HepG2 (cell line): ENCODE results near the gene SHISA5. TPM values are rescaled to one million over a fixed set of nuclear protein-coding genes. Genes with fewer than 3 reads are reported as not detected.

Experiments used
- ARHGAP35 ChIP-seq: sonication (generic); formaldehyde crosslinking; IDR thresholded peaks from 2 replicates; pipeline ENCODE4 v1.9.0; 2022; ENCODE audit warnings: mild to moderate bottlenecking, inconsistent platforms, moderate library complexity, missing genetic modification reagents, borderline replicate concordance
- GABPA ChIP-seq, 2 experiments: IDR thresholded peaks; 2 replicates each; pipeline ENCODE4 v1.6.1; 2011 to 2016; ENCODE audit warnings: low read depth in 2 of 2, low read length in 1 of 2, missing biosample characterization in 1 of 2, missing genetic modification characterization in 1 of 2
- HHEX ChIP-seq: IDR thresholded peaks from 2 replicates; pipeline ENCODE4 v1.6.1; 2016; ENCODE audit warnings: control low read depth
- IKZF4 ChIP-seq: sonication (generic); formaldehyde crosslinking; IDR thresholded peaks from 2 replicates; pipeline ENCODE4 v1.5.1; 2020; ENCODE audit warnings: borderline replicate concordance, mild to moderate bottlenecking, low read depth, missing genetic modification reagents; ENCODE audit errors: not compliant biosample characterization
- JUND ChIP-seq: sonication (generic); formaldehyde crosslinking; IDR thresholded peaks from 2 replicates; pipeline ENCODE4 v1.8.0; 2022; ENCODE audit warnings: mild to moderate bottlenecking, missing genetic modification reagents
- MAFF ChIP-seq: IDR thresholded peaks from 2 replicates; pipeline ENCODE4 v1.6.1; 2011; ENCODE audit warnings: low read depth, low read length, improper control_type of control experiment
- MED1 ChIP-seq: sonication (generic); formaldehyde crosslinking; IDR thresholded peaks from 2 replicates; pipeline ENCODE4 v1.4.0; 2020; ENCODE audit warnings: missing genetic modification reagents
- PHF8 ChIP-seq: sonication (generic); formaldehyde crosslinking; IDR thresholded peaks from 2 replicates; pipeline ENCODE4 v1.5.0; 2020; ENCODE audit warnings: missing genetic modification reagents
- PPARG ChIP-seq: conservative IDR thresholded peaks from 2 replicates; pipeline ENCODE4 v1.6.1; 2016; ENCODE audit warnings: missing biosample characterization, missing genetic modification reagents
- RBFOX2 ChIP-seq: fragments of 200-400 bp; formaldehyde crosslinking; IDR thresholded peaks from 2 replicates; pipeline ENCODE4 v1.6.1; 2017; ENCODE audit warnings: low read depth, mild to moderate bottlenecking, low read length
- TBX3 ChIP-seq: fragments of 450-650 bp; IDR thresholded peaks from 2 replicates; pipeline ENCODE4 v1.6.1; 2017; ENCODE audit warnings: antibody characterized with exemption, mild to moderate bottlenecking, inconsistent platforms, borderline replicate concordance
- ZBTB20 ChIP-seq: sonication (generic); formaldehyde crosslinking; IDR thresholded peaks from 2 replicates; pipeline ENCODE4 v1.8.1; 2023; ENCODE audit warnings: missing genetic modification reagents, low read depth, mild to moderate bottlenecking, borderline replicate concordance
- ZBTB7B ChIP-seq: sonication (generic); formaldehyde crosslinking; IDR thresholded peaks from 2 replicates; pipeline ENCODE4 v1.4.0; 2020; ENCODE audit warnings: missing genetic modification reagents
- ZFAT ChIP-seq: sonication (generic); formaldehyde crosslinking; conservative IDR thresholded peaks from 2 replicates; pipeline ENCODE4 v1.8.1; 2023; ENCODE audit warnings: missing genetic modification reagents, inconsistent platforms
- ZMYM4 ChIP-seq: sonication (generic); formaldehyde crosslinking; IDR thresholded peaks from 2 replicates; pipeline ENCODE4 v1.8.1; 2023; ENCODE audit warnings: mild to moderate bottlenecking, missing genetic modification reagents
- ZNF12 ChIP-seq: sonication (generic); formaldehyde crosslinking; IDR thresholded peaks from 2 replicates; pipeline ENCODE4 v1.5.0; 2020; ENCODE audit warnings: missing genetic modification reagents
- ZNF205 ChIP-seq: IDR thresholded peaks from 2 replicates; pipeline ENCODE4 v1.6.1; 2018; ENCODE audit warnings: missing biosample characterization, missing genetic modification reagents
- ZNF781 ChIP-seq: sonication (generic); formaldehyde crosslinking; IDR thresholded peaks from 2 replicates; pipeline ENCODE4 v1.5.1; 2020; ENCODE audit warnings: borderline replicate concordance, mild to moderate bottlenecking, missing genetic modification reagents; ENCODE audit errors: not compliant biosample characterization
- ZNF883 ChIP-seq: sonication (generic); formaldehyde crosslinking; IDR thresholded peaks from 2 replicates; pipeline ENCODE4 v1.5.1; 2020; ENCODE audit warnings: mild to moderate bottlenecking, missing genetic modification reagents; ENCODE audit errors: not compliant biosample characterization
- polyA plus RNA-seq, 8 experiments: library from polyadenylated mRNA; depleted of rRNA in 3 of 8; stranded (reverse) in 7 of 8; unstranded in 1 of 8; fragments of >200 nt; fragmentation: Illumina TruSeq in 4 of 8; extraction: Trizol in 4 of 8; gene quantifications; 2 replicates each; pipeline versions ENCODE4 v1.2.1 to v1.2.3, GENCODE V29; 2011 to 2016; ENCODE audit warnings: low read depth in 4 of 8, missing spikeins in 1 of 8, mixed read lengths in 1 of 8; ENCODE audit not compliant: insufficient read depth in 1 of 8
- total RNA-seq, 5 experiments: library from RNA; depleted of rRNA; stranded (reverse); fragments of >200 nt; fragmentation: Illumina TruSeq; extraction: Trizol; gene quantifications; 2 replicates each; pipeline ENCODE4 v1.2.3, GENCODE V29; 2016; ENCODE audit warnings: low read depth in 1 of 5
- TF ChIP-seq, protein P1 (sequence below): sonication (generic); formaldehyde crosslinking; IDR thresholded peaks from 2 replicates; pipeline ENCODE4 v1.4.0; 2020; ENCODE audit warnings: missing genetic modification reagents, borderline replicate concordance
- TF ChIP-seq, protein P2 (sequence below): IDR thresholded peaks from 2 replicates; pipeline ENCODE4 v1.6.1; 2016; ENCODE audit warnings: low read depth, missing genetic modification reagents, missing compliant biosample characterization
- TF ChIP-seq, protein P3 (sequence below): sonication (generic); formaldehyde crosslinking; IDR thresholded peaks from 2 replicates; pipeline ENCODE4 v1.5.1; 2020; ENCODE audit warnings: missing genetic modification reagents, mild to moderate bottlenecking, borderline replicate concordance

Gene SHISA5
- total and polyA plus RNA-seq, 2 of the 13 experiments (the other 11 are each of a cell fraction or from before 2014, with no cell fraction given): 75.8 to 91.4 TPM

DNA sequence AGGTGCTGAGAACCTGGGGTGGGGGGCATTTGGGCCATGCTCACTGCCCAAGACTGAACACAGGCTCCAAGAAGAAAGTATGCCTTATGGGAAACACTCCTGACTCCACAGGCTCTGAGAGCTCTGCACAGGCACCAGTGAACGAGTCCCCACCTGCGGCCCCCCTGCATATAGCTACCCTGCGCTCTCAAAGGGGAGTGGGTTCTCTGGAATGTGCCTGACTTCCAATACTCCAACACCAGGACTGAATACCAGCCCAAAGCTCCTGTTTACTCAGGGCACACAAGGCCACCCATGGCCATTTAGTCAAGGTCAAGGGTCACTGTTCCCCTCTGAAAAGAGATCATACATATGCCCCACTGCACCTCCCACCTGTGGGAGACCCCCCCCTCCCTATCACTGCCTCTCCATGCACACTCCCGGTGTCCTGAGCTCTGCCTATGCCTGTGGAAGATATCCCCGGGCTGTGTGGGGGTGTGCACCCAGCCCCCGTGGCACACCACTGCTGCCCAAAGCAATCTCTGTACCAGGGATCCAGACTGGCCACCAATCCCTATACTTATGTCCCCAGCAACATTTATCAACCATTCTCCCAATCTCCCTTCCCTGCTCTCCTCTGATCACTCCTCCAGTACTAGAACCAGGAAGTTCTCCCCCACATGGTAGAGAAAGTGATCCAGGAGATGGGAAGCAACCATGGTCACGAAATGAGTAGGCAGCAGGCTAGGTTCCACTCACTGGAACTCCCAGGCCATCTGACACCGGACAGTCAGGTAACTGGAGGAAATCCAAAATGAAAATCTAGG lies 72.5 kb downstream of the SHISA5 start (continued):
- TF ChIP-seq, protein P1, sequence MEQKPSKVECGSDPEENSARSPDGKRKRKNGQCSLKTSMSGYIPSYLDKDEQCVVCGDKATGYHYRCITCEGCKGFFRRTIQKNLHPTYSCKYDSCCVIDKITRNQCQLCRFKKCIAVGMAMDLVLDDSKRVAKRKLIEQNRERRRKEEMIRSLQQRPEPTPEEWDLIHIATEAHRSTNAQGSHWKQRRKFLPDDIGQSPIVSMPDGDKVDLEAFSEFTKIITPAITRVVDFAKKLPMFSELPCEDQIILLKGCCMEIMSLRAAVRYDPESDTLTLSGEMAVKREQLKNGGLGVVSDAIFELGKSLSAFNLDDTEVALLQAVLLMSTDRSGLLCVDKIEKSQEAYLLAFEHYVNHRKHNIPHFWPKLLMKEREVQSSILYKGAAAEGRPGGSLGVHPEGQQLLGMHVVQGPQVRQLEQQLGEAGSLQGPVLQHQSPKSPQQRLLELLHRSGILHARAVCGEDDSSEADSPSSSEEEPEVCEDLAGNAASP (CRISPR knock-in tag): peak; percentile 93; the same call in 1 of the 2 replicates
- peak; percentile 63 for TF ChIP-seq ZNF883 (CRISPR knock-in tag)
- TF ChIP-seq ZMYM4 (CRISPR knock-in tag): peak; percentile 53; the same call in 1 of the 2 replicates
- 0 out of 2 replicates have a peak, but pooled peaks have one; percentile 14 for TF ChIP-seq PHF8 (CRISPR knock-in tag)
- peak; percentile 65 for TF ChIP-seq IKZF4 (CRISPR knock-in tag)
- no peak for TF ChIP-seq ARHGAP35 (CRISPR knock-in tag)
- TF ChIP-seq PPARG (CRISPR knock-in tag): peak; percentile 81
- no peak for TF ChIP-seq GABPA (IDR thresholded peaks at IDR 0.05; ENCODE audit: low read depth, low read length)
- TF ChIP-seq GABPA (CRISPR knock-in tag; IDR thresholded peaks at IDR 0.05; ENCODE audit: low read depth): peak; percentile 51; the same call in 1 of the 2 replicates
- TF ChIP-seq JUND (CRISPR knock-in tag): peak; percentile 9; the same call in 1 of the 2 replicates
- TF ChIP-seq ZFAT (CRISPR knock-in tag): no peak
- peak; percentile 95 for TF ChIP-seq MED1 (CRISPR knock-in tag)
- 0 out of 2 replicates have a peak, but pooled peaks have one; percentile 59 for TF ChIP-seq ZNF205 (CRISPR knock-in tag)
- peak; percentile 22; the same call in 1 of the 2 replicates for TF ChIP-seq TBX3
- TF ChIP-seq MAFF: no peak
- TF ChIP-seq RBFOX2: no peak
- no peak for TF ChIP-seq ZNF12 (CRISPR knock-in tag)
- no peak for TF ChIP-seq ZNF781 (CRISPR knock-in tag)
- peak; percentile 79 for TF ChIP-seq HHEX (CRISPR knock-in tag)
- TF ChIP-seq, protein P2, sequence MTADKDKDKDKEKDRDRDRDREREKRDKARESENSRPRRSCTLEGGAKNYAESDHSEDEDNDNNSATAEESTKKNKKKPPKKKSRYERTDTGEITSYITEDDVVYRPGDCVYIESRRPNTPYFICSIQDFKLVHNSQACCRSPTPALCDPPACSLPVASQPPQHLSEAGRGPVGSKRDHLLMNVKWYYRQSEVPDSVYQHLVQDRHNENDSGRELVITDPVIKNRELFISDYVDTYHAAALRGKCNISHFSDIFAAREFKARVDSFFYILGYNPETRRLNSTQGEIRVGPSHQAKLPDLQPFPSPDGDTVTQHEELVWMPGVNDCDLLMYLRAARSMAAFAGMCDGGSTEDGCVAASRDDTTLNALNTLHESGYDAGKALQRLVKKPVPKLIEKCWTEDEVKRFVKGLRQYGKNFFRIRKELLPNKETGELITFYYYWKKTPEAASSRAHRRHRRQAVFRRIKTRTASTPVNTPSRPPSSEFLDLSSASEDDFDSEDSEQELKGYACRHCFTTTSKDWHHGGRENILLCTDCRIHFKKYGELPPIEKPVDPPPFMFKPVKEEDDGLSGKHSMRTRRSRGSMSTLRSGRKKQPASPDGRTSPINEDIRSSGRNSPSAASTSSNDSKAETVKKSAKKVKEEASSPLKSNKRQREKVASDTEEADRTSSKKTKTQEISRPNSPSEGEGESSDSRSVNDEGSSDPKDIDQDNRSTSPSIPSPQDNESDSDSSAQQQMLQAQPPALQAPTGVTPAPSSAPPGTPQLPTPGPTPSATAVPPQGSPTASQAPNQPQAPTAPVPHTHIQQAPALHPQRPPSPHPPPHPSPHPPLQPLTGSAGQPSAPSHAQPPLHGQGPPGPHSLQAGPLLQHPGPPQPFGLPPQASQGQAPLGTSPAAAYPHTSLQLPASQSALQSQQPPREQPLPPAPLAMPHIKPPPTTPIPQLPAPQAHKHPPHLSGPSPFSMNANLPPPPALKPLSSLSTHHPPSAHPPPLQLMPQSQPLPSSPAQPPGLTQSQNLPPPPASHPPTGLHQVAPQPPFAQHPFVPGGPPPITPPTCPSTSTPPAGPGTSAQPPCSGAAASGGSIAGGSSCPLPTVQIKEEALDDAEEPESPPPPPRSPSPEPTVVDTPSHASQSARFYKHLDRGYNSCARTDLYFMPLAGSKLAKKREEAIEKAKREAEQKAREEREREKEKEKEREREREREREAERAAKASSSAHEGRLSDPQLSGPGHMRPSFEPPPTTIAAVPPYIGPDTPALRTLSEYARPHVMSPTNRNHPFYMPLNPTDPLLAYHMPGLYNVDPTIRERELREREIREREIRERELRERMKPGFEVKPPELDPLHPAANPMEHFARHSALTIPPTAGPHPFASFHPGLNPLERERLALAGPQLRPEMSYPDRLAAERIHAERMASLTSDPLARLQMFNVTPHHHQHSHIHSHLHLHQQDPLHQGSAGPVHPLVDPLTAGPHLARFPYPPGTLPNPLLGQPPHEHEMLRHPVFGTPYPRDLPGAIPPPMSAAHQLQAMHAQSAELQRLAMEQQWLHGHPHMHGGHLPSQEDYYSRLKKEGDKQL: peak; percentile 83; the same call in 1 of the 2 replicates
- peak; percentile 63; the same call in 1 of the 2 replicates for TF ChIP-seq ZBTB20
- TF ChIP-seq ZBTB7B: peak; percentile 99
- TF ChIP-seq, protein P3, sequence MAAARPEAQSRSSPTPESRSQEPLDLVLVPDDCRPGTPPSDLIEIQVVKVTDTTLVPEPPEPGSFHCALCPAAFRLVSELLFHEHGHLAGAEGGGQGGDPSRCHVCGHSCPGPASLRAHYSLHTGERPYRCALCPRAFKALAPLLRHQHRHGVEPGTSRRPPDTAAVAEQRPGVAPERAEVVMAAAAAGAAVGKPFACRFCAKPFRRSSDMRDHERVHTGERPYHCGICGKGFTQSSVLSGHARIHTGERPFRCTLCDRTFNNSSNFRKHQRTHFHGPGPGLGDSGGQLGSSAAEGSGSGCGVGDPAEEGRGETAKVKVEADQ (CRISPR knock-in tag): 0 out of 2 replicates have a peak, but pooled peaks have one; percentile 24
